Islet of Langerhans (tissue), 1 donor: ENCODE measurements around the gene CACNG8.
"Not testable (repeated sequence)": the region's sequence is repeated elsewhere in the genome, so short reads cannot be mapped to it uniquely, and the experiment has no call there.

ENCODE experiments used
- FAIRE-seq: peaks from one replicate; lab custom pipeline; 2011; peaks lifted over from hg19 to GRCh38; lab: Jason Lieb, UNC

Gene CACNG8

GRCh38 chr19:53962887-53963431 is at the start of gene CACNG8:
Gene CACNG8, plus strand, starts transcription at chr19:53962937.
- no peak for FAIRE-seq

GRCh38 chr19:53915000-53915399 is 47.7 kb upstream of the CACNG8 start:
- FAIRE-seq = no peak

- no peak for FAIRE-seq
Observed at GRCh38 chr19:53916004-53916403, 46.7 kb upstream of the CACNG8 start.

GRCh38 chr19:53917356-53917755 is 45.4 kb upstream of the CACNG8 start:
- FAIRE-seq = no peak

GRCh38 chr19:53927739-53928138 is 35.0 kb upstream of the CACNG8 start:
- no peak for FAIRE-seq

- FAIRE-seq = no peak
Observed at GRCh38 chr19:53936029-53936428, 26.7 kb upstream of the CACNG8 start.

- FAIRE-seq = no peak
Observed at GRCh38 chr19:53942001-53942786, 20.5 kb upstream of the CACNG8 start.

- FAIRE-seq = no peak
Observed at GRCh38 chr19:53944416-53944815, 18.3 kb upstream of the CACNG8 start.

- FAIRE-seq = no peak
Observed at GRCh38 chr19:53944933-53945332, 17.8 kb upstream of the CACNG8 start.

- FAIRE-seq = no peak
Observed at GRCh38 chr19:53945441-53945840, 17.3 kb upstream of the CACNG8 start.

- FAIRE-seq = no peak
Observed at GRCh38 chr19:53945998-53946397, 16.7 kb upstream of the CACNG8 start.

- FAIRE-seq = no peak
Observed at GRCh38 chr19:53947624-53948023, 15.1 kb upstream of the CACNG8 start.

GRCh38 chr19:53948611-53949010 is 14.1 kb upstream of the CACNG8 start:
- not testable (repeated sequence) for FAIRE-seq

GRCh38 chr19:53951436-53951835 is 11.3 kb upstream of the CACNG8 start:
- no peak for FAIRE-seq

- no peak for FAIRE-seq
Observed at GRCh38 chr19:53951947-53952346, 10.8 kb upstream of the CACNG8 start.

- FAIRE-seq = no peak
Observed at GRCh38 chr19:53953383-53953782, 9.4 kb upstream of the CACNG8 start.

GRCh38 chr19:53957448-53958167 is 5.1 kb upstream of the CACNG8 start:
- FAIRE-seq = no peak

GRCh38 chr19:53958168-53958571 is 4.6 kb upstream of the CACNG8 start:
- FAIRE-seq = no peak

- FAIRE-seq = no peak
Observed at GRCh38 chr19:53958823-53959757, 3.6 kb upstream of the CACNG8 start.

GRCh38 chr19:53960187-53960586 is 2.5 kb upstream of the CACNG8 start:
- FAIRE-seq = no peak

- no peak for FAIRE-seq
Observed at GRCh38 chr19:53960886-53961285, 1.9 kb upstream of the CACNG8 start.
